ACHN (cell line): ENCODE measurements around the gene UNC5B.
A peak's percentile ranks its signal among the peaks of the same experiment; 100 is the strongest.

ENCODE experiments used
- DNase-seq: peaks from one replicate; pipeline ENCODE4 v3.0.0-alpha.2; 2015
- in situ Hi-C: cut with HindIII; loops from 2 replicates; pipeline ENCODE4 v1.10.0; 2017; ENCODE audit warnings: low sequenced_read_pairs, low pct_ligation_motif_present, low pct_unique_long_range_greater_than_20kb

The UNC5B gene

DNA sequence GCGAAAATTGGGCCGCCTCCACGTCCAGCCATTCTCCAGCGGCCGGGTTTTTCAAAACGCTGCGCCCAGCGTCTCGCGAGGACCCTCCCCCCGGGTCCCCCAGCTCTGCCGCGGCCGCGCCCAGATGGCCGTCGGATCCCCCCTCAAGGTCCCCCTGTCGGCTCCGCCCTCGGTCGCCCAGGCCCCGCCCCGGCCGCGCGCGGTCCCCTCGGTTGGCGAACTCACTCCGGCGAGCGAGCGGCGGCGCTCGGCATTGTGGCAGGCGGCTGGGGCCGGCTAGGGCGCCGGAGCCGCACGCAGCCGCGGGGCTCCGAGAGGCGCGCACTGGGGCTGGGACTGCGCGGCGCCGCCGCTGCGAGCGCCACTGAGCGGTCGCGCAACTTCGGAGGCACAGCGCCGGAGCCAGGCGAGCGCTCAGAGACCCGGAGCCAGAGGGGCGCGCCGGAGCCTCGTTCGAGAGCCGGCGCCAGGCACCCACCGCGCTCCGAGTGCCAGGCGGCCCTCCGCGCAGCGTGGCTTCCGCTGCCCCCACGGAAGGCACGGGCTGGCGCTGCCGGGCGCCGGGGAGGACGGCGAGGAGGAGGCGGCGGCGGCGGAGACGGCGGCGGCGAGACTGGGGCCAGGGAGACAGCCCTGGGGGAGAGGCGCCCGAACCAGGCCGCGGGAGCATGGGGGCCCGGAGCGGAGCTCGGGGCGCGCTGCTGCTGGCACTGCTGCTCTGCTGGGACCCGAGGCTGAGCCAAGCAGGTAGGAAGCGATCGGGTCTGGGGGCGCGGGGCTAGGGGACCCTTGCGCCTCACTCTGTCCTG is at the start of gene UNC5B:
Gene UNC5B, plus strand, starts transcription at position 253 of the 809 bp plus-strand sequence. Its CDS starts 416 bp downstream, at position 669.
- peak; percentile 82 for DNase-seq
- in situ Hi-C loops: no loop called here

DNA sequence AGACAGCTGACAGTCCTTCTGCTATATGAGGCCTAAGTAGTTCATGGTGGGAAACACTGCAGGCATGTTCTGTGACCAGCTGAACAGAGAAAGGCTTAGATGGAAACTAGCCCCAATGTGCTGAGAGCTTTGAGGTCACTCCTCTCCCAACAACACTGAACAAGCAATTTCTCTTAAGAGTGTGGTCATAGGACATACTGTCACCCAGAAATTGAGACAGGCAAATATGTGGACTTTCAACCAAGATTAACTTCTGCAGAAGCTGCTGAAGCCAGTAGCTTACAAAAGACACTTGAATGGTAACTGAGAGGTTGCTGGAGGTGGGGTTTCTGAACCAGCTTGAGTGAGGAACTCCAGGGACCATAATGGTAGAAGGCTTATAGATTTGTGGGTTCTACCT is 38.9 kb upstream of the UNC5B start:
- no peak for DNase-seq
- in situ Hi-C loops: no loop called here

- in situ Hi-C loops: no loop called here
- DNase-seq: no peak
Measured at GRCh38 chr10:71176661-71177060, 35.7 kb upstream of the UNC5B start.

DNA sequence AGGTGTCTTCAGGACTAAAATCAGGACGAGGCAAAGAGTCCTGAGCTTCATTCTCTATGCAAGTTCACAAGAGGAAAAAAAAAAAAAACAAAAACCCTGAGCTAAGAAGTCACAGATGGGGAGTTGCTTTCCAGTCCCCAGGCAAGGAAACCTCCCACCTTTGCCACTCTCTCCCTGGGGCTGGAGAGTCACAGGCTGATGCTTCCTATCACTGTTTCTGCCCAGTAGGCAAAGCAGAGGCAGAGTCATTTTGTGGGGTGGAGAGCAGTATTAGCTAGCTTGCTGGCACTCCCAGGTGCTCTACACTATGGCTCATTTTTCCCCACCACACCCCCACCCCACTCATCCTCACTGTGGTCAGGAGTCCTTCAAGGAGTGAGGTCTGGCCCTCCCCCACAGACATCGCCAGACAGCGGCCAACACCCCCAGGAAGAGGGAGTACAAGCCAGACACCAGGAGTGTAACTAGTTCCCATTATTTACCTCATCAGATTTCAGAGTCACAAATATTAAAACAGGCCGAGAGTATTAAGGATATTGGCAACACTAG is 34.6 kb upstream of the UNC5B start:
- in situ Hi-C loops: no loop called here
- no peak for DNase-seq

DNA sequence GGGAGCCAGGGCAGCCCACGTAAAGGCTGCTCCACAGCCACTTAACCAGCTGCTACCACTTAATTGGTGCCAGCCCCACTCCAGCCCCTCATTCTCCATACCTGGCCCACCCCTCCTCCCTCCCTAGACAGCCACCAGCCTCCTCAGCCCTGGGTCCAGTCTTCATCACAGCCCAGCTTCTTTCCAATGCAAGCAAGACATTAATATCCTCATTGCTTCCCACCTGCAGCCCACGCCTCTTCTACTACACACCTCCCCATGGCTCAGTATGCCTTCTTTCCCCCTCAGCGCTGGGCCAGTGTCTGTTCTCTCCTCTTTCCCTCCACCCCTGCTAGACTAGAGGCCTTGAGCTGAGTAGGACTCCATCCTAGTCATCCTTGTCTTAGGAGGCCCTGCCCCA is 33.5 kb upstream of the UNC5B start:
- DNase-seq: no peak
- in situ Hi-C loops: no loop called here

- no peak for DNase-seq
Measured at GRCh38 chr10:71179382-71179781, 33.0 kb upstream of the UNC5B start.

GRCh38 chr10:71184421-71184820 is 27.9 kb upstream of the UNC5B start:
- no peak for DNase-seq
- in situ Hi-C loops: no loop called here

More at GRCh38 chr10:71179382-71179781, 33.0 kb upstream of the UNC5B start:
- in situ Hi-C loops: no loop called here

DNA sequence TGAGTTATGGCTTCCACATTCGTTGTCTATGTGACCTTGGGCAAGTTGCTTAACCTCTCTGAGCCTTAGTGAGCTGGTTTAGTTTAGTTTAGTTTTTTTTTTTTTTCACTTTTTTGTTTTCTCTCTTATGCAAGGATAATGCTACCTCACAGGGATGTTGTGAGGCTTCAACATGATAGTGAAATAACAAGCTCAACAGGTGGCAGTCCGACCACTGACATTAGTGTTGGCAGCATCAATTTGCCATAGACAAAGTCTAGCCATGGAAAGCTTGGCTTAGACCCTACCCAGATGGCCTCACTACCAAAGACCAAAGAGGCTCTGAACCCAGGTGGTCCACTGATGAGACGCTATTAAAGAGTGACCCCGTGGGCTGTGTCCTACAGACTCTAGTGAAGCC is 27.2 kb upstream of the UNC5B start:
- in situ Hi-C loops: no loop called here
- no peak for DNase-seq

DNA sequence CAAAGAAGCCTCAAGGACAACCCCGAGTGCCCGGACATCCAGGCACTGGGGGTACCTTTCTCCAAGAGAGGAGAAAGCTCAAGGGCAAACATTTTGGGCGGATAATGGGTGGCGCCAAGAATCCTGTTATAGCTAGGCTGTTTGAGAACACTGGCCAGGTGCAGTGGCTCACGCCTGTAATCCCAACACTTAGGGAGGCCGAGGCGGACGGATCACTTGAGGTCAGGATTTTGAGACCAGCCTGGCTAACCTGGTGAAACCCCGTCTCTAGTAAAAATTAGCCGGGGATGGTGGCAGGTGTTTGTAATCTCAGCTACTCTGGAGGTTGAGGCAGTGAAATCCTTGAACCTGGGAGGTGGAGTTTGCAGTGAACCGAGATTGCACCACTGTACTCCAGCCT is 25.2 kb upstream of the UNC5B start:
- no peak for DNase-seq
- in situ Hi-C loops: no loop called here

DNA sequence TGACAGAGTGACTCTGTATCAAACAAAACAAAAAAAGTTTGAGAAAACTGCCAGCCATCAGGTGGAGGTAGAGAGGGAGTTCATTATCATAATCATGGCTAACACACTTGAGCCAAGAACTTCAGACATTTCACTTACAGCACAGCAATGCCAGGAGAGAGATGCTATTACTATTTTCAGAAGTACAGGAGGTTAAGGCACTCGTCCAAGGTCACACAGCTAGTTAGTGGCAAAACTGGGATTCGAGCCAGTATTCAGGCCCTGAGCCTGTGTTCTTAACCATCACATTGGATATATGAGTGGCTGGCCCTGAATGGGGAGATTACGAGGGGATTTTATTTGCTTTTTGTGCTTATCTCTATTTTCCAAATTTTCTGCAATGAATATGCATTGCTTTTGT is 24.8 kb upstream of the UNC5B start:
- in situ Hi-C loops: no loop called here
- DNase-seq: no peak

- no peak for DNase-seq
- in situ Hi-C loops: no loop called here
Measured at GRCh38 chr10:71188201-71188600, 24.2 kb upstream of the UNC5B start.

- in situ Hi-C loops: no loop called here
- no peak for DNase-seq
Measured at GRCh38 chr10:71191019-71191418, 21.4 kb upstream of the UNC5B start.

- in situ Hi-C loops: no loop called here
- no peak for DNase-seq
Measured at GRCh38 chr10:71191551-71192076, 20.8 kb upstream of the UNC5B start.

GRCh38 chr10:71193516-71193915 is 18.9 kb upstream of the UNC5B start:
- in situ Hi-C loops: no loop called here
- DNase-seq: no peak

GRCh38 chr10:71197955-71198354 is 14.4 kb upstream of the UNC5B start:
- no peak for DNase-seq
- in situ Hi-C loops: no loop called here

DNA sequence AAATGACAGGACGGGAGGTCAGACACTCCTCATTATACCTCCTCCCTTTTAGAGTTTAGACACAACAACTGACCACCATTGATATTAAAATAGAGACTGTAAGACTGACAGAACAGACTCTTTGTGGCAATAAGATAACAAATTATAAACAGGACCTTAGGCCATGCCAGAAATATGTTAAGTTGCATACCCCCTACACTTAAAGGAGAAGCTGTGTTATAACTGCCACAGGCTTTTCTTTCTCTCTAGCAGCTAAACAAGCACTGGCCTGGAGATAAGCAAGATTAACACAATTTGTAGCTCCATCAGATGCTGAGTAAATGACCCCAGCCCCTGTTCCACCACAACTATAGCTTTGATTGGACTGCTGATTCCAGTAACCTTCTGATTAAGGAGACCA is 10.5 kb upstream of the UNC5B start:
- in situ Hi-C loops: no loop called here
- no peak for DNase-seq

DNA sequence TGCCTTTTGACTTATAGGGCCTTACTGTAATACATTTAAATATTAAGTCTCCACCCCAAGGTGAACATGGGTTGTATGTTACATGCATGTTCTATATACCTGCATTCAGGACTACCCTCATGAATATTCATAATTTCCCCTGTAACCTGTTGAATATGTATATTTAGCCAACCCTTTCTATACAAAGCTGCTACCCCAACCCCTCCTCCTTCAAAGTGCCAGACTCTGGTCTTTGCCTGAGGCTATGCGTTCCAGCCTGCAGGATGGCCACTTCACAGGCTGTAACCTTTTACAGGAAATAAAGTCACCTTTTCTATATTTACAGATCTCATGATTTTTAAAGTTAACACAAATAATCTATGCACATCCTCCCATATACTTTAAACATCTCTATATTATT is 10.1 kb upstream of the UNC5B start:
- in situ Hi-C loops: no loop called here
- DNase-seq: no peak

GRCh38 chr10:71203124-71203523 is 9.2 kb upstream of the UNC5B start:
- in situ Hi-C loops: no loop called here
- DNase-seq: no peak

DNA sequence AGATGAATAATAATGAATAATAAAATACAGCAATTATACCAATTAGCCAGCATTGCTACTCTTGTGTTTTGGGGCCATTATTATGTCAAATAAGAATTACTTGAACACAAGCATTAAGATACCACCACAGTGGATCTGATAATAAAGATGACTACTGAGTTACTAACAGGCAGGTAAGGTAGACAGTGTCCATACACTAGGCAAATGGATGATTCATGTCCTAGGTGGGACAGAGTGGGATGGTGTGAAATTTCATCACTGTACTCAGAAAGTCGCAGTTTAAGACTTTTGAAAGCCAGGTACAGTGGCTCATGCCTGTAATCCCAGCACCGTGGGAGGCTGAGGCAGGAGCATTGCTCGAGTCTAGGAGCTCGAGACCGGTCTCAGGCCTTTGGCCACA is 8.7 kb upstream of the UNC5B start:
- no peak for DNase-seq
- in situ Hi-C loops: no loop called here

GRCh38 chr10:71204746-71205145 is 7.6 kb upstream of the UNC5B start:
- DNase-seq: no peak
- in situ Hi-C loops: no loop called here
